ENCODE measurements around the gene RABGAP1.

RABGAP1 gene

DNA sequence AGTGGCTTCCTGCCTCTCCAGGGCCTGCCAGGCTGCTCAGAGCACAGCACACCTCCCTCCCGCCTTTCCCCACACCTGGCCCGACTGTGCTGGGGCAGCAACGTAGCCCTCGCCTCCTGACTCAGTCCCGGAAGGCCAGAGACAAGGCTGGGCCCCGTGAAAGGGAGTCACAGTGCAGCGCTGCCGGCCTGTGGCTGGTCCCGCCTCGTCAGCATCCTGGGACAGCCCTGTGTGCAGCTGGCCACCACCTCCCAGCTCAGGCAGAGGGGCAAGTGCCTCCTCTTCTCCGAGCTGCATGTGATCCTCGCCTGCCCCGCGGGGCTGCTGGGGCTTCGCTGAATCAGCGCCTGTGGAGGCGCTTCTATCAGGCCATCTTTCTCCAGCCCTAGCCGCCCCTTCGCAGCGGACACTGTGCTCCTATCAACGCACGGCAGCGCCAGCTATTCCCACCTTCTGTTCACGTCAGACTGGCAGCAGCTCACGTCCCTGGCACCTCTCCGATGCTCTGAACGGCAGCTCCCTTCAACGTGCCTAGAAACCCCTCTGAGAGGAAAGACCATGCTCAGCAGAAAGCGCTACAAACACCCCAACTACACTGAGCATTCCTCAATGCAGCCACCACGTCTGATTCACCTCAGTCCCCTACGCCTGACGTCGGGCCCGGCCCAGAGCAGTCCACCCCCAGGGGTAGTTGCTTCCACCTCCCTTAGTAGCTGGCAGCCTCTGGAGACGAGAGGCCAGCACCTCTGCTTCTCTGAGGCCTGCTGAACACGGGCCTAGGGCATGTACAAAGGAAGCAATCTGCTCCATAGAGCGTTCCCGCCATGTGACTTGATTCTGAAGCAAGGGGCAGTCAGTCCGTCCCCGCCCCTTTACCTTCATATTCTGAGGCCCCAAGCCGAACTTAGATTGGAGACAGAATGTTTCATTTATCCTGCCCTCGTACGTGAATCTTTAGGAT is 171.5 kb downstream of the RABGAP1 start:
- no peak for DNase-seq (ENCODE audit: low read depth)

DNA sequence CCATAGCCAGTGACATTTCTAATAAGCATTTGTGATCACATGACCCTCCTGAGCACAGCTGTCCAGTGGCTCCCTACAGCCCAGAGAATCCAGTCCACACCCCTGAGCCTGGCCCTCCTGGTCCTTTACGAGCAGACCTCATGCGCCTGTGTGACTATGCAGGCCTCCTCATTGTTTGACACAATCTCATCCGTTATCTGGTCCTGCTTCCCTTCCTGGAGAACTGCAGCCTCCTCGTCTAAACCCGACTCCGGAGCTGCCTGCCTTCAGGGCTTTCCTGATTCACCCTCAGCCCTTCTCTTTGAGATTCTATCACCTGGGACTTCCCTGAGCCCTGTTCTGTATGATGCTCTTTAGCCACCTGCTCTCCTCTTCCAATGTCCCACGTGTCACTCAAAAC is 172.4 kb downstream of the RABGAP1 start:
- no peak for DNase-seq (ENCODE audit: low read depth)

DNA sequence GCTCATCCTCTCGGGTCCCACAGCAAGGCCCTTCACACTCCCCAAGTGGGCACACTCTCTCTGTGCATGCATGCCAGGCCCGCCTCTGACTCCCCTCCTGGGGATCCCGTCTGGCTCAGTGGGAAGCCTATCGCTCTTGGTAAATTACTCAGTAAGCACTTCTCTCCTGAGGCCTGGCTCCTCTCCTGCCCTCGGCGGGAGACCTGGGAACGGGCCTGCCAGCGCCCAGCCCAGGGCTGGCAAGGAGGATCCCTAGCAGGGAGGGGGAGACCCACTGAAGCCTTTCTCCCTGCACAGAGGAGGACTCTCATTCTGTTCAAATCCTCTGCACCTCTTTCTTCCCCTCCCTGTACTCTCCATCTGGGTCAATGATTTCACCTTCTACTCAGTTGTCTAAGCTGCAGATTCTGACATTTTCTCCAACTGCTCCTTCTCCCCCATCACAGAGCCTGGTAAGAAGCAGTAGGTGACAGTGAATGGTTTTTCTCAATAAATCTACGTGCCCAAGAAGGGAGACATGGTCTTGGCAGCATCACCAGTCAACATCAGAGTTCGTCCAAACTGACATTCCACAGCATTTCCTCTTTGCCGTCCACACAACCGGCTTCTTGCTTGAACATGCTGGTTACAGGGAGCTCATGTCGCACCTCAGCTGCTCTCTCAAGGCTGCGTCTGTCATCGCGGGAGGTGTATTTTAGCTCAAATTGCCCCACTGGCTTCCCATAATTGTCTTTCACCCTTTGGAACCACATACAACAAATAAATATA is 174.5 kb downstream of the RABGAP1 start:
- DNase-seq (ENCODE audit: low read depth): no peak

DNA sequence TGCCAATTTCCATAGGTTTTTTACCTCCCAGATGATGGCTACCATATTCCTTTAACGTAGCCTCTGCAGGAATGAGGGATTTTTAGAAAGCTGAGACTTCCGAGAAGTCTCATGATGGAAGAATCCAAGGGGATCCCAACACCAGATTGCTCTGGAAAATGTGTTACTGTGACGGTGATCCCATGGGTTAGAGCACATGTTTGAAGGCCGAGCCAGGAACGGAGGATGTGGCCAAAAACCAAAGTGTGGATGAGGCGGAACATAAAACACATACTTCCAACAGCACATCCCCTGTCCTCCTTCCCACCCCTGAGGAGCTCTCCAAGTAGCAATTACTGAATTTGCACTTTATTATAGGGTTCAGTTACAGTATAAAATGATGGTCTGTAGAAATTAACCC is 175.2 kb downstream of the RABGAP1 start:
- DNase-seq (ENCODE audit: low read depth): no peak

DNA sequence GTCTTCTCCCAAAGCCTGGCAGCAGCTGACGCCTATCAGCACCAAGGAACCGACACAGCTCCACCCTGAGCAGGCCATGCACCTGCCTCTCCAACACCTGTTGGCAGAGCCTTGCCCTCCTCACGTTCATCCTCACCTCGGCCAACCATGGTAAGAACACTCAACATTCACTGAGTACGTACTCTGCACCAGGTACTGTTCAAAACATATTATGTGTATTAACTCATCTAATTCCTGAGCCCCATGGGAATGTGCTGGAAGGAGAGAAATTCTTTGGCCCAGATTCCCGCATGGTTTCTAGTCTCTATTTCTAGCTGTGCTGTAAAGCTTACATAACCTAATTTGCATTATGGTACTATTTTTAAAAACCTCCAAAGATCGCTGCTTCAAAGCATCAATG is 178.7 kb downstream of the RABGAP1 start:
- DNase-seq (ENCODE audit: low read depth): no peak

DNA sequence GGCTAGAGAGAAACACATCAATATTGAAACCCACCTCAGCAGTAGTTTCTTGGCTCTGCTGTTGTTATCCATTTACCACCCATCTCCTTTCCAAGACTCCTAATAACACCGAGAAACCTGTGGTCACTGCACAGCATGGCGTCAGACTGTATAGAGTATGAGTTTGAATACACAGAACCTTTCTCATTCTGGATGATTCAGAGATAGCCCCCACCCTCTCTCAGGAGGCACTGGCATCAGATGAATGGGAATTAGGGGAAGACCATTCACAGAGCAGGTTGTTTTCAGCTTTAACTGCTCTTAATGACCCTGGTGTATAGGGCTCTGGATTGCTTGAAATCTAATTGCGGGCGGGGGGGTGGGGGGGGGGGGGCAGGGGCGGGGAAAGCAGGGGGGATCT is 179.3 kb downstream of the RABGAP1 start:
- no peak for DNase-seq (ENCODE audit: low read depth)

DNA sequence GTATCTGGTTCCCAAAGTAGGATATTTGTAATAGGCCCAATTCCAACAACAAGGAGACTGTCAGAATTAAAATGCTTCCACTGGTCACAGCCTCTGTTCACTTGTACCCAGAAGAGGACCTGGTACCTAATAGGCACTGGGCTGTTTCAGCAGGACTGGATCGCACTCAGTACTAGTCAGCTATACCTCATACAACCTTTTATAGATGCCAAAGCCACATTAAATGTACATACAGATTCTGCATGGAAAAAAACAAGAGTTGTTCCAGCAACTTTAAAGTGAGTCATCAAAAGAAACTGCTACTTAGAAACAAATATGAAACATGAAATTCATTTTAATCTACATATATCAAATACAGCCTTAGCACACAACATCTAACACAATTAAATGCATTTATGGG is 180.1 kb downstream of the RABGAP1 start:
- peak; percentile 10 for DNase-seq (ENCODE audit: low read depth)

DNA sequence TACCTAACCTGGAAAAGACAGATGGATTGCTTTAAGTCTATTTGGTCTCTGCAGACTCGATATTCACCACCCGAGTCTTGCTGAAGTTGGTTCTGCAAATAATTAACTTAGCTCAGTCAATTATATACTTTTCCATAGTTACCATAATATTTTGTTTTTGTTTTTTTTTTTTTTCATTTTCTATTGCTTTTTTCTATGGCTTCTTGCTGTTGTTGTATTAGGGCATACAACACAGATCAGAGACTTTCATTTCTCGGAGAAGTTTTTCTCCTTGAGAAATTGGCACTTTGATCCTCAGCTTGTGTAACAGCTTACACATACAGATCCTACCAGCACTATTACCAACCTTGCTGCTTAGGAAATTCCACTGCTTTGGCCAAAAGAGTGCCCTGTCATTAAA is 180.6 kb downstream of the RABGAP1 start:
- DNase-seq (ENCODE audit: low read depth): no peak

DNA sequence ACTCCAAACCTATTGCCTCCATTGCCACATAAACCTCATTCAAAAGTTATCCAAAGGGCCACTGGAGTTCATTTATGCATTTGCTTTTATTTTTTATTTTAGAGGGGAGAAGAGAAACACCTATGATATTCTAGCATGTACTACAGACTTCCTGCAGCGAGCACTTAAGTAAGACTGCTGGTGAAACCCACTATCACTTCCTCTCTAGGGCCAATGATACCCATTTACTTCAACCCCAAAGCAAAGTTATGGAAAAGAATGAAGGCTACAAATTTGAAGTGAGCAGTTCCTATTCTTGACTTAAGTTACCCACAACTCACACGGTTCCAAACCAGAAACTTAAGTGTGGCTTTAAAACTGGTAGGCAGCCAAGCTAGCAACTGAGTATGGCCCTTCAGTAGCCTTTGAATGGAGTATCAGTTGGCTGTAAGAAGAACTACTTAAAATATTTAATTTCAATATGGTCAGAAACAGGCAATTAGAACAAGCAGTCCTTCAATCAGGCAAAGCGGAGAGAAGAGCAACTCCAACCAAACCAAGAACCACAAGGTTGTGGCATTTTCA is 186.8 kb downstream of the RABGAP1 start:
- DNase-seq (ENCODE audit: low read depth): no peak

DNA sequence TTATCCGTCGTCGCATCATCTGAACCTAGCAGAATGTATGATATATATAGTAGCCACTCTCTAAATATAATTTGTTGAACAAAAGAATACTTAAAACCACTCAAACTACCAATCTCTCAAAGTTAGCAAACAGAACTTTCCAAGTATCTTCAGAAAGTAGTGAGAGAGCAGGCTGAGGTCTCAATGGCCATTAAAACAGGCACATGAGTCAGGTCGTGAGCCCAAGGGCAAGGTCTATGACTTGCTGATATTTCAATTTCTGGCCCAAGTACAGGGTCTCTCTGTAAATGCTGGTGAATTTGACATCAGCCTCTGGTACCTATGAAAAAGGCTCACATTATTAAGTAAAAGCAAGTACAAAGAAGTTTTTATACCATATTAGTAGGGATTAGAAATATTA is 187.8 kb downstream of the RABGAP1 start:
- no peak for DNase-seq (ENCODE audit: low read depth)

DNA sequence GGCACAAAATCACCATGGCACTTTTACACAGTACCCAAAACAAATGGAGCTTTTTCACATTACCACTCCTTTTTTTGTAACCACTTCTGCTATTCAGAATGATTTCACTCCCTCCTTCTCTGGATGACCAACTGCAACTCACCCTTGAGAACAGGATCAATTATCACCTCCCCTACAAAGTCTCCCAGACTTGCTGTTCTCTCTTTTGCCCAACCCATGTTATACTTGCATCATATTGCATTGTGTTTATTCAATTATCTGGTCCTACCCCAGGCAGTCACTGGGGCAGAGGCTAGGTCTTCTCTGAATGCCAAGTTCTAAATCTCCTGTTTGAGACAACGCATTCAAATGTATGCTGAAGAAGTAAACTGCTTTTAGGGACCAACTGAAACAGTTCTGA is 188.6 kb downstream of the RABGAP1 start:
- peak; percentile 52 for DNase-seq (ENCODE audit: low read depth)

DNA sequence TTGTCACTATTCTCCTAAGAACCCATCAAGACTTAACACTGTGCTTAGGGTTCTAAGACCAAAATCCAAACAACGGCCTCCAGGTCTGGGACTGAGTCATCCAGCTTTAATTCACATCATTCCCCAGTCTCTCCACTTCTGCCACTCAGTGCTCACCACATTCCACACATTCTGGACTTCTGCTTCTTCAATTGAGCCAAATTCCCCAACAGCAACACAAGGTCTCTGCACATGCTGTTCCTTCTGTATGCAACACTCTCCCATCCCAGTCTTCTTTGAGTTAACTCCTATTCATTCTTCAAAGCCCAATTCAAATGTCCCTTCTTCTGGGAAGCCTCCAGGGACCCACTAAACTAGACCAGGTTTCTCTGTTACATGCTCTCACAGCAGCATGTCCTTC is 190.4 kb downstream of the RABGAP1 start:
- DNase-seq (ENCODE audit: low read depth): peak; percentile 38

DNA sequence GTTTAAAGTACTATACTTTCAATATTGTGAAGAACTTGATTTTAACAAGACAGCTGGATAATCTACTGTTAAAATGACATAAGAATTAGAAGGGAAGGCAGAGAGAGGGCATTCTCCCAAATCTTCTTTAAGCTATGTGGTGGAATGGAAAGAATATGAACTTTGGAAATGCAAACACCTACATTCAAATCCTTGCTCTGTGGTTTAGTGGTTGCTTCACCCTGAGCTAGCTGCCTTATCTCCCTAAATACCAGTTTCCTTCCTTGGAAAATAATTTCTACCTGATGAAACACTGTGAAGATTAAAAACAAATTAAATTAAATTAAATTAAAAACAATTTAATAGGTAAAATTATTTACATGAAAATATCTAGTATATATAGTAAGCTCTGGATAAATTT is 191.2 kb downstream of the RABGAP1 start:
- no peak for DNase-seq (ENCODE audit: low read depth)

DNA sequence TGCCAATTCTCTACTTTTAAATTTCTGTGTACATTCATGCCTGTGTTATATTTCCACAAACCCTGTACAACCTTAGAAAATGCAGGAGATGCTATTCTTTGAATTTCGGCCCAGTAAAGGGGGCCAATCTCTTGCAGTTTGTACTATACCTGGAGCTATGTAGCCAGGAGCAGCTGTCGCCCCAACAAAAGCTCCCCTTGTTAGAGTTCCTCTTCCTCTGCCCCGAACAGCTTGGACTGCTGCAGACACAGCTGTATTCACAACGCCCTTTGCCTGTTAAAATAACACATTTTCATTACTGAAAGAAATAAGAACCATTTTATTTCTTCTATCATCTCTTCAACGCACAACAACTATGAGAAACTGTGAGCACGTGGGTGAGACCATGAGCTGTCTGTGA is 191.9 kb downstream of the RABGAP1 start:
- DNase-seq (ENCODE audit: low read depth): no peak

DNA sequence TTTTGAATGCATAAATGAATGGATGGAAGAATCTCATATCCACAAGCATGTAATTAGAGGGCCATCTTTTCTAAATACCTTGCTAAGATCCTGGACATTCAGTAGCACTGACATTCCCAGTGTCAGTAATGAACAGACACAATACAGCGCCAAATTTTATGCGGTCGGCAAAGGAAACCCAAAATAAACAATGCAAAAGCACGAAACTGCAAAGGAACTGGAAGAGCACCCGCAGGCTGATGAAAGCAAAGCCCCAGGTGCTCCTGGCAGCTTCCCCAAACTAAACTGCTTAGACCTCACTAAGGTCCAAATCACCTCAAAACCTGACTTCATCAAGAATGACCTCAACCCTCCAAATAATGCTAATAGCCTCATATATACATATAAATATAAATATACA is 194.6 kb downstream of the RABGAP1 start:
- DNase-seq (ENCODE audit: low read depth): no peak

DNA sequence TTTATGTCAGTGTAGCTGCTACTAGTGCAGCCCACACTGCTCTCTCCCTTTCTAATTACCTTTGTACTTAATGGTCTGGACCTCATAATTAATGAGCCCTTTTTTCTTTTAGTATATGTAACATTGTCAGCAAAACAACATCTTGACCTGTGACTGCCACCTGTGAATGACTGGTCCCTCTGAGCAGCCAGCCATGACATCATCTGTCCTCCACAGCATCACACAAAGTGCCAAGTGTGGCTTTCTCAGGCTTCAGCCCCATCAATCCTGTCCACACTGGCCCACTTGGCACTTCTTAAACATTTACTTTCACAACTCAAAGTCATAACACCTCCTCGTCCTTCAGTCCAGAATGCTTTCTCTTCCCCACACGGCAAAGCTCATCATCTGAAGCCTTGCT is 197.3 kb downstream of the RABGAP1 start:
- no peak for DNase-seq (ENCODE audit: low read depth)

DNA sequence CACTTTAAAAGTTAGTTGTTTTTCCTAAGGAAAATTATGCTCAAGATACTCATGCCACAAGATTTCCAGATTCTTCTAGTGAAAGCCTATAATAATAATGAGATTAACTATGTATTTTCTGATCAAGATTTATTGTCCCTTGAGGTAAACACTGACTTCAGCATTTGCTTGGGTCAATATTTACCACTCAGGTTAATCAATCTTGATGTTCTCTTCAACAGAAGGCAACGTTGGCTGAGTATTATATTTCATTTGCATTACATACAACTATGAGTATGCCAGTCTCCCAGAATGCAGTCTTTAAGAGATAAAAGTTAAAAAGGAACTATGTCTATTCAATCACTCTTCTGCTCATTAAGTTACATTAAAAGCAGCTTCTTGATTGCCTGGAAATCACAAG is 208.2 kb downstream of the RABGAP1 start:
- no peak for DNase-seq (ENCODE audit: low read depth)

DNA sequence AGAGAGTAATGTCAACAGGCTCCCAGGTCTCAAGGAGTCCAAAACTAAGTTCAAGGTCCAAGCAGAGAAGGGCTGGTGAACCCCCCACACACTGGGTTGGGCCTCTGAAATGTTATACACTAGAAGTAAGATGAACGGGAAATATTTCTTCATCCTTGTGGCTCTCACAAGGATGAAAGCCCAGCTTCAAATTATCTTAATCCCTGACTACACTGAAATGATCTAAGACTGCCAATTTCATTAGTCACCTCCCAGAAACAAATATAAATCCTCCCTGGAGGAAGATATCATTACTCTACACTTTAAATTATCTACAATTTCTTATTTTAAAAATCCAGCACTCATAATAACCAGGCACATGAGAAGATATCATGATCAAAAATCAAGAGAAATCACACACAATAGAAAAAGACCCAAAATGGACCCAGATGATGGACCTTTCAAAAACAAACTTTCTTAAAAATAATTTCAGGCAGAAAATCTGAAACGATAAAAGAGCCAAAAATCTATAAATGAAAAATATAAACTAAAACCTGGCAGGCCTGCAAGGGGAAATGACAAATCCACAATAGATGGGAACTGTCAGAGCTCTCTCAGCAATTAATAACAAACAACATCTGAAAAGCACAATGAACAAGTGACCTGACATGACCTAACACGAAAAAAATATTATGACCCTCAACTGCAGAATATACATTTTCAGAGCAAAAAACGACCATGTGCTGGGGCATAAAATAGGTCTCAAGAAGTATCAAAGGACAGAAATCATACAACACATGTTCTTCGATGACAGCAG is 210.1 kb downstream of the RABGAP1 start:
- DNase-seq (ENCODE audit: low read depth): no peak

Data from fibroblast of the conjunctiva (primary cell).